HepG2 (cell line): ENCODE measurements around the gene BRD3. TPM values are rescaled to one million over a fixed set of nuclear protein-coding genes. Genes with fewer than 3 reads are reported as not detected.

Source experiments
- ATAC-seq: fragments of 200-7000 bp; cut with Tn5 transposase; 3 replicates; pipeline ENCODE4 v1.9.1; 2020; ENCODE audit warnings: mild to moderate bottlenecking, moderate library complexity
- BruUV-seq: library from RNA; stranded (reverse); fragments of 400-500 nt; replicated peaks from 2 replicates; lab custom pipeline; 2021; lab: Mats Ljungman, UMichigan
- CTCF ChIA-PET: fragments of 300-600 bp; formaldehyde crosslinking; extraction: SDS; loops from one replicate; lab custom pipeline; 2021; ENCODE audit warnings: low total read pairs, inconsistent platforms, low intra/inter-chr PET ratio; lab: Yijun Ruan, JAX
- POLR2A ChIA-PET: fragments of 350-600 bp; sonication (Branson Sonifier 250); formaldehyde crosslinking; loops from one replicate; lab custom pipeline; 2020; ENCODE audit warnings: antibody characterized with exemption, inconsistent platforms; lab: Yijun Ruan, JAX
- DNase-seq: peaks from one replicate; pipeline ENCODE4 v3.0.0-alpha.2; 2015; ENCODE audit warnings: low spot score
- FAIRE-seq: peaks from 3 replicates; lab custom pipeline; 2011; peaks lifted over from hg19 to GRCh38; lab: Jason Lieb, UNC
- H2AFZ ChIP-seq: one replicate; pipeline ENCODE4 v1.6.1; 2011; ENCODE audit warnings: low read length, inconsistent platforms
- H3K27ac ChIP-seq: fragments of 300-600 bp; 3 replicates; pipeline ENCODE4 v1.8.0; 2011; ENCODE audit warnings: mixed run types, mild to moderate bottlenecking, mixed read lengths, low read length, inconsistent platforms; ENCODE audit not compliant: insufficient read depth; ENCODE audit errors: extremely low read length
- H3K27me3 ChIP-seq, 2 experiments: fragments of 200-600 bp in 1 of 2; 2 replicates in 1 of 2; 3 replicates in 1 of 2; pipeline versions ENCODE4 v1.6.0 to v1.8.0; 2011; ENCODE audit warnings: low read length in 2 of 2, mild to moderate bottlenecking in 2 of 2, moderate library complexity in 2 of 2, inconsistent platforms in 1 of 2; ENCODE audit not compliant: insufficient read depth in 2 of 2, control insufficient read depth in 1 of 2
- H3K36me3 ChIP-seq, 2 experiments: fragments of 200-600 bp in 1 of 2; replicated peaks in 1 of 2; 2 replicates in 1 of 2; 3 replicates in 1 of 2; pipeline versions ENCODE4 v1.5.1 to v1.8.0; 2011; ENCODE audit warnings: low read length in 2 of 2, inconsistent platforms in 1 of 2; ENCODE audit not compliant: insufficient read depth in 2 of 2, control insufficient read depth in 1 of 2
- H3K4me1 ChIP-seq: 2 replicates; pipeline ENCODE4 v1.5.1; 2012; ENCODE audit warnings: low read length, inconsistent platforms; ENCODE audit not compliant: insufficient read depth
- H3K4me2 ChIP-seq: 2 replicates; pipeline ENCODE4 v1.6.0; 2011; ENCODE audit warnings: low read depth, low read length, inconsistent platforms
- H3K4me3 ChIP-seq, 3 experiments: fragments of 200-600 bp in 1 of 3; sonication (generic), shearing (Covaris generic) in 1 of 3; replicated peaks in 1 of 3; 2 replicates each; pipeline ENCODE4 v1.5.1; 2011 to 2016; ENCODE audit warnings: low read length in 3 of 3, inconsistent platforms in 2 of 3, low read depth in 2 of 3, mild to moderate bottlenecking in 2 of 3, control low read depth in 1 of 3, mixed read lengths in 1 of 3; ENCODE audit not compliant: insufficient read depth in 1 of 3
- H3K79me2 ChIP-seq: one replicate; pipeline ENCODE4 v1.6.1; 2011; ENCODE audit warnings: low read length, inconsistent platforms; ENCODE audit not compliant: insufficient read depth
- H3K9ac ChIP-seq: 2 replicates; pipeline ENCODE4 v1.6.0; 2011; ENCODE audit warnings: mild to moderate bottlenecking, low read depth, low read length, inconsistent platforms; ENCODE audit not compliant: insufficient read depth
- H3K9me3 ChIP-seq: 2 replicates; pipeline ENCODE4 v1.5.1; 2012; ENCODE audit warnings: mild to moderate bottlenecking, low read length
- H4K20me1 ChIP-seq: 2 replicates; pipeline ENCODE4 v1.6.0; 2011; ENCODE audit warnings: inconsistent platforms, mild to moderate bottlenecking, low read length, moderate library complexity; ENCODE audit not compliant: insufficient read depth
- FIP1L1 ChIP-seq: fragments of 200-400 bp; formaldehyde crosslinking; IDR thresholded peaks from 2 replicates; pipeline ENCODE4 v1.6.1; 2018; ENCODE audit warnings: low read depth, mild to moderate bottlenecking, low read length, moderate library complexity, borderline replicate concordance; ENCODE audit not compliant: insufficient read depth
- HOXA3 ChIP-seq: sonication (generic); formaldehyde crosslinking; IDR thresholded peaks from 2 replicates; pipeline ENCODE4 v1.5.0; 2020; ENCODE audit warnings: missing genetic modification reagents
- NFE2L2 ChIP-seq: fragments of 150-350 bp; IDR thresholded peaks from 2 replicates; pipeline ENCODE4 v1.6.1; 2014; ENCODE audit warnings: low read length
- NFKB2 ChIP-seq: sonication (generic); formaldehyde crosslinking; IDR thresholded peaks from 2 replicates; pipeline ENCODE4 v1.4.0; 2020; ENCODE audit warnings: missing genetic modification reagents, borderline replicate concordance
- RBM22 ChIP-seq: fragments of 200-400 bp; formaldehyde crosslinking; optimal IDR thresholded peaks from 2 replicates; pipeline ENCODE3; 2017; ENCODE audit warnings: mild to moderate bottlenecking, low read length, moderate library complexity
- SP4 ChIP-seq: sonication (generic); formaldehyde crosslinking; IDR thresholded peaks from 2 replicates; pipeline ENCODE4 v1.8.1; 2023; ENCODE audit warnings: mild to moderate bottlenecking, missing genetic modification reagents
- ZBTB2 ChIP-seq: sonication (generic); formaldehyde crosslinking; IDR thresholded peaks from 2 replicates; pipeline ENCODE4 v1.8.0; 2022; ENCODE audit warnings: low read depth, missing genetic modification reagents
- ZNF280D ChIP-seq: sonication (generic); formaldehyde crosslinking; IDR thresholded peaks from 2 replicates; pipeline ENCODE4 v1.5.1; 2020; ENCODE audit warnings: mild to moderate bottlenecking, missing genetic modification reagents
- ZNF326 ChIP-seq: sonication (generic); formaldehyde crosslinking; IDR thresholded peaks from 2 replicates; pipeline ENCODE4 v1.4.0; 2020; ENCODE audit warnings: missing genetic modification reagents, borderline replicate concordance
- ZNF460 ChIP-seq: sonication (generic); formaldehyde crosslinking; IDR thresholded peaks from 2 replicates; pipeline ENCODE4 v1.5.1; 2020; ENCODE audit warnings: missing genetic modification reagents, mild to moderate bottlenecking, borderline replicate concordance
- ZNF691 ChIP-seq: sonication (generic); formaldehyde crosslinking; IDR thresholded peaks from 2 replicates; pipeline ENCODE4 v1.4.0; 2020; ENCODE audit warnings: missing genetic modification reagents, low read depth, mild to moderate bottlenecking, borderline replicate concordance
- ZNF737 ChIP-seq: sonication (generic); formaldehyde crosslinking; IDR thresholded peaks from 2 replicates; pipeline ENCODE4 v1.5.0; 2020; ENCODE audit warnings: missing genetic modification reagents, mild to moderate bottlenecking, borderline replicate concordance
- WGBS: methylation state at CpG from one replicate; pipeline ENCODE4 v1.1.6; 2017; ENCODE audit warnings: low lambda C conversion rate; 5-methylcytosine and 5-hydroxymethylcytosine counted together
- in situ Hi-C: cut with HindIII; loops from 2 replicates; pipeline ENCODE4 v1.10.0; 2017; ENCODE audit warnings: low pct_unique_long_range_greater_than_20kb; ENCODE audit not compliant: extremely low pct_ligation_motif_present
- intact Hi-C: fragments of 100-400 bp; cut with micrococcal nuclease; formaldehyde crosslinking; loops from one replicate; pipeline ENCODE4 v1.10.0; 2022; ENCODE audit not compliant: unreplicated experiment
- polyA plus RNA-seq, 8 experiments: library from polyadenylated mRNA; depleted of rRNA in 3 of 8; stranded (reverse) in 7 of 8; unstranded in 1 of 8; fragments of >200 nt; fragmentation: Illumina TruSeq in 4 of 8; extraction: Trizol in 4 of 8; gene quantifications; 2 replicates each; pipeline versions ENCODE4 v1.2.1 to v1.2.3, GENCODE V29; 2011 to 2016; ENCODE audit warnings: low read depth in 4 of 8, missing spikeins in 1 of 8, mixed read lengths in 1 of 8; ENCODE audit not compliant: insufficient read depth in 1 of 8
- total RNA-seq, 5 experiments: library from RNA; depleted of rRNA; stranded (reverse); fragments of >200 nt; fragmentation: Illumina TruSeq; extraction: Trizol; gene quantifications; 2 replicates each; pipeline ENCODE4 v1.2.3, GENCODE V29; 2016; ENCODE audit warnings: low read depth in 1 of 5

Gene BRD3
- total and polyA plus RNA-seq, 2 of the 13 experiments (the other 11 are each of a cell fraction or from before 2014, with no cell fraction given): 5.9 to 12.9 TPM

- no peak overlapping the region for H3K9ac ChIP-seq
- no peaks in the 10 kb centered on the region for H4K20me1 ChIP-seq
- peaks cover 14% of the 10 kb centered on the region for H3K4me1 ChIP-seq
- intact Hi-C loops: no loop called here
- TF ChIP-seq FIP1L1 (no peak), RBM22 (peak; percentile 84)
- no peak overlapping the region for H3K27ac ChIP-seq
- H3K27me3 ChIP-seq: no peaks in the 10 kb centered on the region
- no peaks in the 10 kb centered on the region for H3K79me2 ChIP-seq
- BruUV-seq: no TSS peak
- no peak overlapping the region for H2AFZ ChIP-seq
- peaks cover 37 to 54% of the 10 kb centered on the region in 2 experiments for H3K36me3 ChIP-seq
- H3K4me2 ChIP-seq: no peak overlapping the region
- FAIRE-seq (no peak), ATAC-seq (no peak), DNase-seq (no peak)
- ChIA-PET POLR2A (no interaction called here), CTCF (no interaction called here)
- H3K9me3 ChIP-seq: no peaks in the 10 kb centered on the region
- no peak overlapping the region for H3K4me3 ChIP-seq
- in situ Hi-C loops: no loop called here
- 92% methylated on average over 15 of the region's 20 CpGs for WGBS
Measured at GRCh38 chr9:134039386-134040175, 28.2 kb downstream of the BRD3 start.

- Histone ChIP-seq H3K9ac (no peak overlapping the region), H3K27me3 (no peaks in the 10 kb centered on the region), H3K79me2 (no peaks in the 10 kb centered on the region), H3K4me1 (no peaks in the 10 kb centered on the region), H3K4me2 (no peak overlapping the region), H3K27ac (no peak overlapping the region), H3K4me3 (no peak overlapping the region), H3K9me3 (no peaks in the 10 kb centered on the region), H4K20me1 (no peaks in the 10 kb centered on the region), H2AFZ (no peak overlapping the region), H3K36me3 (peaks cover 40 to 57% of the 10 kb centered on the region in 2 experiments)
- ChIA-PET POLR2A (no interaction called here), CTCF (no interaction called here)
- intact Hi-C loops: no loop called here
- 97% methylated on average over 2 of the region's 2 CpGs for WGBS
- ATAC-seq (no peak), DNase-seq (no peak), FAIRE-seq (no peak)
- no TSS peak for BruUV-seq
- in situ Hi-C loops: no loop called here
- TF ChIP-seq ZNF326 (CRISPR knock-in tag): no peak
- no peak for TF ChIP-seq NFE2L2
- TF ChIP-seq ZNF691 (CRISPR knock-in tag): no peak
- TF ChIP-seq SP4 (CRISPR knock-in tag): no peak
- no peak for TF ChIP-seq ZBTB2 (CRISPR knock-in tag)
- TF ChIP-seq NFKB2: no peak
- TF ChIP-seq ZNF737 (CRISPR knock-in tag): no peak
- TF ChIP-seq ZNF460 (CRISPR knock-in tag): no peak
- no peak for TF ChIP-seq ZNF280D
- no peak for TF ChIP-seq HOXA3 (CRISPR knock-in tag)
Measured at GRCh38 chr9:134037641-134038040, 30.2 kb downstream of the BRD3 start.
